K562 (cell line): Measurements from ENCODE around the gene PRRC2C. TPM values are rescaled to one million over a fixed set of nuclear protein-coding genes. Genes with fewer than 3 reads are reported as not detected.

Source experiments
- BCL6 ChIP-seq: fragments of 250-450 bp; sonication (Bioruptor Pico); IDR thresholded peaks from 2 replicates; pipeline ENCODE4 v1.4.0; 2020
- BDP1 ChIP-seq: IDR thresholded peaks from 3 replicates; pipeline ENCODE4 v1.6.1; 2011; ENCODE audit not compliant: insufficient read length, insufficient read depth
- CTBP1 ChIP-seq: fragments of 450-650 bp; IDR thresholded peaks from 2 replicates; pipeline ENCODE4 v1.6.1; 2016; ENCODE audit warnings: borderline replicate concordance
- E2F8 ChIP-seq: fragments of 450-650 bp; IDR thresholded peaks from 2 replicates; pipeline ENCODE4 v1.7.1; 2018; ENCODE audit warnings: mild to moderate bottlenecking, low read depth; ENCODE audit not compliant: partially characterized antibody
- GTF2E2 ChIP-seq: fragments of 200-800 bp; sonication (Bioruptor generic); IDR thresholded peaks from 2 replicates; pipeline ENCODE4 v1.6.1; 2016; ENCODE audit warnings: missing genetic modification characterization, missing compliant biosample characterization
- HMGXB4 ChIP-seq: sonication (generic); formaldehyde crosslinking; IDR thresholded peaks from 2 replicates; pipeline ENCODE4 v1.8.1; 2023; ENCODE audit warnings: mild to moderate bottlenecking, missing genetic modification reagents
- ID3 ChIP-seq, 2 experiments: fragments of 250-450 bp in 1 of 2; fragments of 450-650 bp in 1 of 2; sonication (Bioruptor Pico) in 1 of 2; IDR thresholded peaks; 2 replicates each; pipeline versions ENCODE4 v1.6.1 to v1.8.0; 2016 to 2021; ENCODE audit warnings: mild to moderate bottlenecking in 2 of 2, moderate library complexity in 2 of 2, missing compliant biosample characterization in 1 of 2, missing genetic modification characterization in 1 of 2
- IRF2 ChIP-seq: sonication (generic); formaldehyde crosslinking; IDR thresholded peaks from 2 replicates; pipeline ENCODE4 v1.8.1; 2022; ENCODE audit warnings: mild to moderate bottlenecking, missing genetic modification reagents
- KLF1 ChIP-seq: fragments of 450-650 bp; IDR thresholded peaks from 2 replicates; pipeline ENCODE4 v1.6.1; 2016; ENCODE audit warnings: missing genetic modification characterization, missing compliant biosample characterization
- L3MBTL2 ChIP-seq: fragments of 450-650 bp; IDR thresholded peaks from 2 replicates; pipeline ENCODE4 v1.6.1; 2016; ENCODE audit warnings: mild to moderate bottlenecking, moderate library complexity
- MTA2 ChIP-seq: fragments of 450-650 bp; IDR thresholded peaks from 2 replicates; pipeline ENCODE4 v1.6.1; 2016; ENCODE audit warnings: low read depth
- NONO ChIP-seq, 2 experiments: fragments of 200-400 bp in 1 of 2; fragments of 450-650 bp in 1 of 2; formaldehyde crosslinking in 1 of 2; IDR thresholded peaks; 2 replicates each; pipeline ENCODE4 v1.6.1; 2017; ENCODE audit warnings: low read depth in 2 of 2, mild to moderate bottlenecking in 2 of 2, moderate library complexity in 2 of 2, low read length in 1 of 2
- PRMT5 ChIP-seq: sonication (generic); formaldehyde crosslinking; IDR thresholded peaks from 2 replicates; pipeline ENCODE4 v1.5.0; 2020; ENCODE audit warnings: missing genetic modification reagents
- RBM15 ChIP-seq: fragments of 200-400 bp; formaldehyde crosslinking; IDR thresholded peaks from 2 replicates; pipeline ENCODE4 v1.6.1; 2018; ENCODE audit warnings: mild to moderate bottlenecking, low read length, moderate library complexity; ENCODE audit not compliant: insufficient read depth
- RBM39 ChIP-seq: fragments of 200-400 bp; formaldehyde crosslinking; optimal IDR thresholded peaks from 2 replicates; pipeline ENCODE3; 2018; ENCODE audit warnings: low read depth, low read length
- SMARCA4 ChIP-seq: fragments of 450-650 bp; IDR thresholded peaks from 2 replicates; pipeline ENCODE4 v1.6.1; 2016
- SMARCB1 ChIP-seq: IDR thresholded peaks from 2 replicates; pipeline ENCODE4 v1.6.1; 2011; ENCODE audit warnings: improper control_type of control experiment, low read depth; ENCODE audit not compliant: insufficient read length
- TFAP4 ChIP-seq: sonication (generic); formaldehyde crosslinking; IDR thresholded peaks from 2 replicates; pipeline ENCODE4 v1.8.0; 2022; ENCODE audit warnings: missing genetic modification reagents, mild to moderate bottlenecking, moderate library complexity, borderline replicate concordance
- ZBTB1 ChIP-seq: sonication (generic); formaldehyde crosslinking; IDR thresholded peaks from 2 replicates; pipeline ENCODE4 v1.8.1; 2023; ENCODE audit warnings: missing genetic modification reagents, low read depth, mild to moderate bottlenecking, borderline replicate concordance
- ZBTB9 ChIP-seq: fragments of 450-650 bp; formaldehyde crosslinking; IDR thresholded peaks from 2 replicates; pipeline ENCODE4 v1.4.0; 2020; ENCODE audit warnings: mild to moderate bottlenecking, moderate library complexity
- polyA plus RNA-seq, 8 experiments: library from polyadenylated mRNA; depleted of rRNA in 4 of 8; stranded (reverse) in 5 of 8; unstranded in 3 of 8; fragments of >200 nt; fragmentation: Nextera tagmentation in 2 of 8; fragmentation: Illumina TruSeq in 1 of 8; extraction: Ambion mirVana in 2 of 8; extraction: Trizol in 1 of 8; gene quantifications; 2 replicates each; pipeline versions ENCODE4 v1.2.1 to v1.2.3, GENCODE V29; 2011 to 2014; ENCODE audit warnings: inconsistent platforms in 1 of 8, missing spikeins in 1 of 8
- total RNA-seq, 7 experiments: library from RNA; depleted of rRNA in 6 of 7; stranded (reverse); fragments of >200 nt in 6 of 7; fragmentation: Illumina TruSeq in 2 of 7; extraction: Trizol in 2 of 7; gene quantifications; 2 replicates each; pipeline versions ENCODE4 v1.2.1 to v1.2.3, GENCODE V29; 2011 to 2021; ENCODE audit warnings: low replicate concordance in 1 of 7

Gene PRRC2C
- total and polyA plus RNA-seq, 9 of the 15 experiments (the other 6 are each of a cell fraction or from before 2014, with no cell fraction given), result 61.9 to 237 (median 105) TPM

- TF ChIP-seq NONO (IDR thresholded peaks at IDR 0.05; ENCODE audit: low read depth in 2 of 2, low read length in 1 of 2), result peak in 1 of 2 experiments; percentile 57; a peak in 1 of 4 replicates
- no peak for TF ChIP-seq RBM15
- TF ChIP-seq IRF2 (CRISPR knock-in tag), result no peak
- TF ChIP-seq BDP1, result no peak
- TF ChIP-seq ZBTB9 (CRISPR knock-in tag), result peak; percentile 70; the same call in 1 of the 2 replicates
- no peak for TF ChIP-seq E2F8
- TF ChIP-seq ZBTB1, result no peak
- TF ChIP-seq PRMT5 (CRISPR knock-in tag), result no peak
- TF ChIP-seq SMARCA4, result no peak
- no peak for TF ChIP-seq ID3 (CRISPR knock-in tag; IDR thresholded peaks at IDR 0.05)
- peak; percentile 29; the same call in 1 of the 2 replicates for TF ChIP-seq ID3 (tag; IDR thresholded peaks at IDR 0.05)
- no peak for TF ChIP-seq RBM39
- no peak for TF ChIP-seq GTF2E2
- peak; percentile 77; the same call in 1 of the 2 replicates for TF ChIP-seq TFAP4 (CRISPR knock-in tag)
- TF ChIP-seq SMARCB1, result no peak
- no peak for TF ChIP-seq MTA2
- TF ChIP-seq L3MBTL2, result peak; percentile 72
- TF ChIP-seq BCL6 (CRISPR knock-in tag), result no peak
- peak; percentile 81; the same call in 1 of the 2 replicates for TF ChIP-seq HMGXB4 (CRISPR knock-in tag)
- TF ChIP-seq CTBP1, result peak; percentile 46; the same call in 1 of the 2 replicates
- TF ChIP-seq KLF1 (tag), result no peak
Measured at GRCh38 chr1:171485375-171486047, at the start of gene PRRC2C (continued).
